Cardiac fibroblast (primary cell): ENCODE measurements around the gene F2R.
"Not testable (repeated sequence)": the region's sequence is repeated elsewhere in the genome, so short reads cannot be mapped to it uniquely, and the experiment has no call there.

ENCODE experiments used
- DNase-seq, 2 donors: peaks; one replicate each; pipeline versions ENCODE4 v3.0.0 to v3.0.0-alpha.2; 2010; ENCODE audit warnings: low read depth in 2 of 2
- H3K4me3 ChIP-seq, 2 donors: replicated peaks in 1 of 2; 1 replicate in 1 of 2; 2 replicates in 1 of 2; pipeline ENCODE4 v1.5.1; 2011; ENCODE audit warnings: low read depth in 2 of 2, low read length in 2 of 2, mild to moderate bottlenecking in 2 of 2, moderate library complexity in 1 of 2
- TF ChIP-seq, protein P1 (sequence below): IDR thresholded peaks from one replicate; pipeline ENCODE4 v1.5.1; 2011; ENCODE audit warnings: low read depth, mild to moderate bottlenecking, low read length, inconsistent platforms

Gene F2R

DNA sequence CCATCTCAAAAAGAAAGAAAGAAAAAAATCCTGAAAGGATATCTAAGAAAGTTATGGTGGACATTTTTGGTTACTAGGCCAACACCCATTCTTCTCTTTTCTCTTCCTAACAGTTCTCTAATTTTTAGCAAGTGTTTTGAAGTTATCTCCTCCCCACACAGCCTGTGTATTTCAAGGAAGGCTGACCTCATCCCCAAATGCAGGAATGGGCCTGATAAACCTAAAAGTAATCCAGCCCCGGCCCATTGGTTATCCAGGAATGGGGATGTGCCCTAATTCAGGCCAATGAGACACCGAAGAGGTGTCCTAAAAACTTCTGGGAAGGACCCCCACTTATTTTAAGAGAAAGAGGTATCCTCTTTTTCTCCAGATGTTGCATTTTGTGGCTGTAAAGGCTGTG, 46.6 kb downstream of the F2R start:
- no peak for DNase-seq
- H3K4me3 ChIP-seq, result no peak overlapping the region
- TF ChIP-seq, protein P1, sequence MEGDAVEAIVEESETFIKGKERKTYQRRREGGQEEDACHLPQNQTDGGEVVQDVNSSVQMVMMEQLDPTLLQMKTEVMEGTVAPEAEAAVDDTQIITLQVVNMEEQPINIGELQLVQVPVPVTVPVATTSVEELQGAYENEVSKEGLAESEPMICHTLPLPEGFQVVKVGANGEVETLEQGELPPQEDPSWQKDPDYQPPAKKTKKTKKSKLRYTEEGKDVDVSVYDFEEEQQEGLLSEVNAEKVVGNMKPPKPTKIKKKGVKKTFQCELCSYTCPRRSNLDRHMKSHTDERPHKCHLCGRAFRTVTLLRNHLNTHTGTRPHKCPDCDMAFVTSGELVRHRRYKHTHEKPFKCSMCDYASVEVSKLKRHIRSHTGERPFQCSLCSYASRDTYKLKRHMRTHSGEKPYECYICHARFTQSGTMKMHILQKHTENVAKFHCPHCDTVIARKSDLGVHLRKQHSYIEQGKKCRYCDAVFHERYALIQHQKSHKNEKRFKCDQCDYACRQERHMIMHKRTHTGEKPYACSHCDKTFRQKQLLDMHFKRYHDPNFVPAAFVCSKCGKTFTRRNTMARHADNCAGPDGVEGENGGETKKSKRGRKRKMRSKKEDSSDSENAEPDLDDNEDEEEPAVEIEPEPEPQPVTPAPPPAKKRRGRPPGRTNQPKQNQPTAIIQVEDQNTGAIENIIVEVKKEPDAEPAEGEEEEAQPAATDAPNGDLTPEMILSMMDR, result no peak

DNA sequence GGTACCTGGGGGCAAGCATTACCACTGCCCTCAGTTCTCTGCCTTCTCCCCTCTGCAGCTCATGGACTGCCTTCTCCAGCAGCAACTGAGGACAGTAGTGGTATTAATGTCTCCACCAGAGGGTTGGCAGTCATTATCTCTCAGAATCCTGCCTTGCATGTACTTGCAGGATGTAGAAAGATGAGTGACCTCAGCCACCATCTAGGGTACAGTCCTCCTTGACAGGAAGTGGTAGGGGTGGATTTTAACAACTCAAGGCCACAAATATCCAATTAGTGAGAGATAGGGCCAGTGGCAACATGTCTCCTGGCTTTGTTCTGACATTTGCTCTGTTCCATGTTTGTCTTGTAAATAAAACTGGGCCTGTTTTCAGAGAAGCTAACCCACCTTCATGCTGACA, 47.2 kb downstream of the F2R start:
- no peak for DNase-seq
- TF ChIP-seq, protein P1, result no peak
- H3K4me3 ChIP-seq, result no peak overlapping the region

DNA sequence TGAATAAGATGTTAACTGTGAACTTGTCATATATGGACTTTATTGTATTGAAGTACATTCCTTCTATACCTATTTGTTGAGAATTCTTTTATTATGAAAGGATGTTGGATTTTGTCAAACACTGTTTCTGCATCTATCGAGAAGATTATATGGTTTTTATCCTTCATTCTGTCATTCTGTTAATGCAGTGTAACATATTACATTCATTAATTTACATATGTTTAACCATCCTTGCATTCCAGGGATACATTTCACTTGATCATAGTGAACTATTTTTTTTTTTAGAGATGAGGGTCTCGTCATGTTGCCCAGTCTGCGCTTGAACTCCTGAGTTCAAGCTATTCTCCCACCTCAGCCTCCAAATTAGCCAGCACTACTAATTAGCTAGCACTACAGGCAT, 48.4 kb downstream of the F2R start:
- TF ChIP-seq, protein P1, result no peak
- no peak overlapping the region for H3K4me3 ChIP-seq
- no peak for DNase-seq

DNA sequence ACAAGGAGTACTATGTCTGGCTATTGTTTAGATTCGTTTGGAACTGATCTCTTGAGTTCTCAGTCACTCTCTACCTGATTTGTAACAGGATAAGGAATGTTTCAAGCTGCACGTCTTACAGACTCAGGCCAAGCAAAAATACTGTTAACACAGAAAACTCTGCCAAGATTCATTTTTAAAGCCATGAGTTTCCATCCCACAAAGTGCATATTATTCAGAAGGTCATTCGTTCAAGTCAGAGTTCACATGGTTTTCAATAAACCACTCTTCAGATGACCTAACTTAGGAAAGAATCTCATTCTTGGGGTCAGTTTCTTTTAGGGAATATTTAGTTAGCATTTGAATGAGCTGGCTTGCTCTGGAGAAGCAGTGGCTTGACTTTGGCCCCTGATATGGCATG, 49.3 kb downstream of the F2R start:
- no peak overlapping the region for H3K4me3 ChIP-seq
- TF ChIP-seq, protein P1, result no peak
- peak; percentile 52 to 77 for DNase-seq

DNA sequence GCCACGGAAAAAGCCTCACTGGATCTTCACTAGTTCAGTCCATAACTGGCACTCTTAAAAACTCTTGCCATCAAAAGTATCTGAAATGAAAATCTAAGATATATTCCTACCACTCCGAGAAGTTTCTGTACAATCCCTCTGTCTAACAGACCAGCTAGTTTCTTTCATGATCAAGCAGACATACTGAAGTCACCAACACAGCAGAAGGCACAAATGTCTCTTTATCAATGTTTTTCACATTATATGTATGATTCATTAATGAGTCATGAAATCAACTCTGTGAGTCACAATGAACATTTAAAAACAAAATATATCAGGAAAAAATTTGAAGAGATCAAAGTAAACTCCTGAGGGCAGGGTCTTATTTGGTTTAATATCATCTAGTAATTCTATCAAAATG, 50.8 kb downstream of the F2R start:
- DNase-seq, result peak; percentile 15 to 60

DNA sequence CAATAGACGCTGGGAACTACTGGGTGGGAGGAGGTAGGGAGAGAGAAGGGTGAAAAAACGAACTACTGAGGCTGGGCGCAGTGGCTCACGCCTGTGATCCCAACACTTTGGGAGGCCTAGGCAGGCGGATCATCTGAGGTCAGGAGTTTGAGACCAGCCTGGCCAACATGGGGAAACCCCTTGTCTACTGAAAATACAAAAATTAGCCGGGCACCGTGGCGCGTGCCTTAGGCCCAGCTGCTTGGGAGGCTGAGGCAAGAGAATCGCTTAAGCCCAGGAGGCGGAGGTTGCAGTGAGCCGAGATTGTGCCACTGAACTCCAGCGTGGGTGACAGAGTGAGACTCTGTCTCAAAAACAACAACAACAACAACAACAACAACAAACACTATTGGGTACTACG, 55.1 kb downstream of the F2R start:
- not testable (repeated sequence) for DNase-seq, H3K4me3 ChIP-seq

More for the DNA sequence above, 50.8 kb downstream of the F2R start:
- TF ChIP-seq, protein P1, result no peak
- no peak overlapping the region for H3K4me3 ChIP-seq

DNA sequence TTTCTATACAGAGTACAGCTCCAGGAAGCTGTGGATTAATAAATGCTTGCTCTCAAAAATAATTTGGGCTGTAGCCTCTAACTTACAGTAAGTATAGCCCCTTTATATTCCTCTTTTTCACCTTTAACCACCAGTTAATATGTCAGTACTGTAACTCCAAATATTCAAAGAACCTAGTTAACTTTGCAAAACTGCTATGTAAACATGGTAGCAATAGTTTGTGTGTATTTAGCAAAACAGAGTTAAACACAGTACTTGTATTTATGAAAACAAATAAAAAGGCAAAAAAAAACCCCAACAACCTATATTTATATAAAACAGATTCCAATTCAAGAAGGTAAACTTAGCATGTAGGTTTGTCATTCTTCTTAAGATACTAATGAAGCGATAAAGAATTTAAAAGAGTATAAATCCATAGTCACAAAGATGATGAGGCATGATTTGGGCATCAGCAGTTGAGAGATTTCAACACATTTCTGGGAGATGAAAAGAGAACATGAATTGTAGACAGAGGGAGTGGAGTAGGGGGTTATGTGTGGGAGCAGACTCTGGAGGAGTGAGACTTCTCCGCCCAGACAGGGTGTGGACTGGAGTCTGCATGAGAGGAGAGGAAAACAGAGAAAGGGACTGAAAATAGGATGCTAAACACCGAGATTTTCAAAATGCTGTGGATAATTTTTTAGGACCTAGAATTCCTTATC, 55.9 kb downstream of the F2R start:
- TF ChIP-seq, protein P1, result no peak
- DNase-seq, result peak; percentile 54 to 65
- H3K4me3 ChIP-seq, result no peak overlapping the region
